PC-3 (cell line): ENCODE measurements around the gene MPND.
"Not testable (repeated sequence)": the region's sequence is repeated elsewhere in the genome, so short reads cannot be mapped to it uniquely, and the experiment has no call there.

Experiments
- CTCF ChIP-seq: fragments of 300-600 bp; sonication (generic); conservative IDR thresholded peaks from 2 replicates; pipeline ENCODE4 v1.5.1; 2017; ENCODE audit warnings: antibody characterized with exemption, low read depth, mild to moderate bottlenecking, low read length
- EZH2 ChIP-seq: fragments of 300-600 bp; sonication (generic); IDR thresholded peaks from one replicate; pipeline ENCODE4 v1.6.1; 2017; ENCODE audit warnings: antibody characterized with exemption, mild to moderate bottlenecking, low read length; ENCODE audit not compliant: unreplicated experiment

- TF ChIP-seq CTCF, EZH2: not testable (repeated sequence)
Observed at GRCh38 chr19:4349225-4349624, 5.9 kb downstream of the MPND start.
